Heart left ventricle (tissue), 13 donors: ENCODE data around the gene WDR77.

Experiments
- POLR2A ChIP-seq, 2 donors: fragments of 450-650 bp; IDR thresholded peaks; one replicate each; pipeline ENCODE4 v1.6.1; 2017; ENCODE audit warnings: antibody characterized with exemption in 2 of 2, mild to moderate bottlenecking in 2 of 2, moderate library complexity in 2 of 2
- TF ChIP-seq, protein P1 (sequence below), 12 donors: fragments of 200-600 bp; sonication (generic) in 4 of 12; IDR thresholded peaks; one replicate each; pipeline versions ENCODE4 v1.5.0 to v1.8.0; 2018 to 2022; ENCODE audit warnings: antibody characterized with exemption in 12 of 12, mild to moderate bottlenecking in 5 of 12
- donor health status: ischemic (EF 13 %, LVEDD 7.1; RV severe dilation, severe dysfunction).
- donor health status: DM: no; HTN: yes; CAD: no.
- donor health status: DM: no; HTN: no; CAD: no.
- donor health status: ischemic (EF 25% LVEDD 6.9; RV normal size, moderate dysfunction).
- donor health status: ischemic (EF 25% LVEDD 5.7; RV mildly dilated, moderate dysfunction).
- donor health status: ischemic (EF 35%, LVEDD 5.7; RV mildly dilated, moderate dysfunction).
- donor health status: nonischemic (EF 11% LVEDD 7.7; RV severe dilation, severe dysfunction).
- donor health status: DM: yes; HTN: yes; CAD: no.
- donor health status: PGD.
- donor health status: ischemic (EF 29% LVEDD 5.4; RV normal size, mild dysfunction).
- donor health status: nonischemic (EF 23%, LVEDD 6.1; RV moderate dilation, normal function).

DNA sequence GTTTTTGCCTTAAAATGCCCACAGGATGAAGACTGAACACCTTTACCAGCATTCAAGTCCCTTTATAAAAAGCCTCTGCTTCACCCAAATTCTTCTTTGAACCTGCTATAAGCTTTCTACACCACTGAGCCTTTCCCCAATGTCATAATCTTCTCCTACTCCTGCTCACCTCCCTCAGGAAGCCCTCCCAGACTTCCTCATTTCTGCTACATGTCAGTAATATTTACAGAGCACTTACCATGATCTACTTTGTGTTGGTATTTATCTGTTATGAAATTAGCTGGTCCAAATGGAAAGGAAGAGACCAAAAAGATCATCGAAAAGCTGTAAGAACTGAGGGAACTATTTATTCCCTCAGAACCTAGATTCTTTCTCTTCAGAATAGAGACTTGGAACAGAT is 30.0 kb downstream of the WDR77 start:
- no peak for TF ChIP-seq POLR2A (IDR thresholded peaks at IDR 0.05)
- TF ChIP-seq, protein P1, sequence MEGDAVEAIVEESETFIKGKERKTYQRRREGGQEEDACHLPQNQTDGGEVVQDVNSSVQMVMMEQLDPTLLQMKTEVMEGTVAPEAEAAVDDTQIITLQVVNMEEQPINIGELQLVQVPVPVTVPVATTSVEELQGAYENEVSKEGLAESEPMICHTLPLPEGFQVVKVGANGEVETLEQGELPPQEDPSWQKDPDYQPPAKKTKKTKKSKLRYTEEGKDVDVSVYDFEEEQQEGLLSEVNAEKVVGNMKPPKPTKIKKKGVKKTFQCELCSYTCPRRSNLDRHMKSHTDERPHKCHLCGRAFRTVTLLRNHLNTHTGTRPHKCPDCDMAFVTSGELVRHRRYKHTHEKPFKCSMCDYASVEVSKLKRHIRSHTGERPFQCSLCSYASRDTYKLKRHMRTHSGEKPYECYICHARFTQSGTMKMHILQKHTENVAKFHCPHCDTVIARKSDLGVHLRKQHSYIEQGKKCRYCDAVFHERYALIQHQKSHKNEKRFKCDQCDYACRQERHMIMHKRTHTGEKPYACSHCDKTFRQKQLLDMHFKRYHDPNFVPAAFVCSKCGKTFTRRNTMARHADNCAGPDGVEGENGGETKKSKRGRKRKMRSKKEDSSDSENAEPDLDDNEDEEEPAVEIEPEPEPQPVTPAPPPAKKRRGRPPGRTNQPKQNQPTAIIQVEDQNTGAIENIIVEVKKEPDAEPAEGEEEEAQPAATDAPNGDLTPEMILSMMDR (IDR thresholded peaks at IDR 0.05), result no peak
